ENCODE measurements around the gene LUC7L3. TPM values are rescaled to one million over a fixed set of nuclear protein-coding genes. Genes with fewer than 3 reads are reported as not detected.
A peak's percentile ranks its signal among the peaks of the same experiment; 100 is the strongest.

Gene LUC7L3
- total and polyA plus RNA-seq, 9 donors, result 76.3 to 302 (median 257) TPM

DNA sequence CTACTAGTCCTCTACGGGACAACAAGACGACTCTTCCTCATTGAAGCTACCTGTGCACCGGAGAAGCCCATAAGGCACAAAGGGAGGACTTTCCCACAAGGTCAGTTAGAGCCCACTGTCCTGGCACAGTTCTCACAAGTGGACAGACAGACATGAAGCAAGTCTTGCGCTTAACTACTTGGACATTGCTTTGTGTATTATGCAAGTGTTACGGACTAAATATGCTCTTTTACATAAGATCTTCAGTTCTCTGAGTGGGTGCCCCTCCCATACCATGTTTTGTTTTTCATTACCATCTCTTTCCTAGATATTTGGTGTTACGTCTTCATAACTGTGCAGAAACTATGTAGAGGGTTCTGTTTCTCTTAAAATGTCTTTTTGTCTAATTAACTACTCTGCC is 29.8 kb downstream of the LUC7L3 start:
- Histone ChIP-seq H3K9me3 (replicated peaks; ENCODE audit: control insufficient read depth, low read depth, low read length) (no peaks in the 10 kb centered on the region), H3K27ac (ENCODE audit: low read length) (no peak overlapping the region), H3K36me3 (ENCODE audit: control insufficient read depth, insufficient read depth, low read length) (peaks cover 48% of the 10 kb centered on the region), H3K4me3 (ENCODE audit: low read length) (no peak overlapping the region), H3K4me1 (ENCODE audit: control insufficient read depth, insufficient read depth, low read length) (no peaks in the 10 kb centered on the region), H3K27me3 (ENCODE audit: control insufficient read depth, insufficient read depth, low read length) (no peaks in the 10 kb centered on the region)
- DNase-seq, result no peak
- 85% methylated on average over 2 of the region's 6 CpGs for WGBS (ENCODE audit: insufficient coverage)

DNA sequence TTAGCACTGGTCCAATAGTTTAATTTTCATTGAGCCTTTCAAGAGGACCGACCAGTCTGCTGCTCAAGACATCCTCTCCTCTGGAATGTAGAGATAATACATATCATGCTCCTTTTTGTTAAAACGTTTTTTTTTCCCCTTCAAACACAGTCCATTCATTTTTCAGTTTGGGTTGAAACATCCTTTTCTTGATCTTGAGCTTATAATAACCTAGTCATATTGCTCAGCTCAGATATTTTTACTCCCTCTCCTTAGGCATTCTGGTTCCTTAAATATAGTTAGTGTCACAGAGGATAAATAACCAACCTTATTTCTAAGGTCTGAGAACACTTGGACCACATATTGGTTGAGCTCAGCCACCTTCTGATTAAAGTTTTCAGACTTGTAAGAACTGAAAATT is 35.1 kb downstream of the LUC7L3 start:
- H3K36me3 ChIP-seq (ENCODE audit: control insufficient read depth, insufficient read depth, low read length), result peaks cover 14% of the 10 kb centered on the region

DNA sequence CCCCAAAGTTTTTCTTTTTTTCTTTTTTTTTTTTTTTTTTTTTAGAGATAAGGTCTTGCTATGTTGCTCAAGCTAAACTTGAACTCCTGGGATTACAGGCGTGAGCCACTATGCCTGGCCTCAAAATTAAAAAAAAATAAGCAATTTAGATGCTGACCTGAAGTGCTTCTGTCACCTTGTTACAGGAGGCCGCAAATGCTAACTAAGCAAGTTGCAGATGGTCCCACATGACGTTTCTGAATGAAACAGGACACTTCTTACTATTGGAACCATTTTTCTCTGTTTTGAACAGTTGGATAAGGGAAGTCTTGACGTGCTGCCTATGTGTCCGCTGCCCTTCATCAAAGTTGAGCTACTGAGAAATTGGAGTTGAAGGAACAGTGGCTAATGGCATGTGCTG is 39.1 kb downstream of the LUC7L3 start:
- WGBS (ENCODE audit: insufficient coverage), result 40% methylated on average over 3 of the region's 5 CpGs
- DNase-seq, result no peak

More for the DNA sequence above, 35.1 kb downstream of the LUC7L3 start:
- Histone ChIP-seq H3K4me1 (ENCODE audit: control insufficient read depth, insufficient read depth, low read length) (no peaks in the 10 kb centered on the region), H3K27ac (ENCODE audit: low read length) (no peak overlapping the region), H3K4me3 (ENCODE audit: low read length) (no peak overlapping the region), H3K9me3 (replicated peaks; ENCODE audit: control insufficient read depth, low read depth, low read length) (no peaks in the 10 kb centered on the region), H3K27me3 (ENCODE audit: control insufficient read depth, insufficient read depth, low read length) (no peaks in the 10 kb centered on the region)
- WGBS (ENCODE audit: insufficient coverage), result no CpG with 5 or more reads among the region's 2 CpGs
- DNase-seq, result no peak

GRCh38 chr17:50758989-50759544 is 39.7 kb downstream of the LUC7L3 start:
- 68% methylated on average over 6 of the region's 9 CpGs for WGBS (ENCODE audit: insufficient coverage)
- Histone ChIP-seq H3K27ac (ENCODE audit: low read length) (no peak overlapping the region), H3K4me3 (ENCODE audit: low read length) (no peak overlapping the region), H3K9me3 (replicated peaks; ENCODE audit: control insufficient read depth, low read depth, low read length) (no peaks in the 10 kb centered on the region), H3K36me3 (ENCODE audit: control insufficient read depth, insufficient read depth, low read length) (peaks cover 2% of the 10 kb centered on the region), H3K27me3 (ENCODE audit: control insufficient read depth, insufficient read depth, low read length) (peaks cover 2% of the 10 kb centered on the region), H3K4me1 (ENCODE audit: control insufficient read depth, insufficient read depth, low read length) (peaks cover 5% of the 10 kb centered on the region)
- no peak for DNase-seq

More for the DNA sequence above, 39.1 kb downstream of the LUC7L3 start:
- Histone ChIP-seq H3K4me3 (ENCODE audit: low read length) (no peak overlapping the region), H3K9me3 (replicated peaks; ENCODE audit: control insufficient read depth, low read depth, low read length) (no peaks in the 10 kb centered on the region), H3K27ac (ENCODE audit: low read length) (no peak overlapping the region), H3K27me3 (ENCODE audit: control insufficient read depth, insufficient read depth, low read length) (peaks cover 2% of the 10 kb centered on the region), H3K36me3 (ENCODE audit: control insufficient read depth, insufficient read depth, low read length) (peaks cover 6% of the 10 kb centered on the region), H3K4me1 (ENCODE audit: control insufficient read depth, insufficient read depth, low read length) (peaks cover under 1% of the 10 kb centered on the region)

DNA sequence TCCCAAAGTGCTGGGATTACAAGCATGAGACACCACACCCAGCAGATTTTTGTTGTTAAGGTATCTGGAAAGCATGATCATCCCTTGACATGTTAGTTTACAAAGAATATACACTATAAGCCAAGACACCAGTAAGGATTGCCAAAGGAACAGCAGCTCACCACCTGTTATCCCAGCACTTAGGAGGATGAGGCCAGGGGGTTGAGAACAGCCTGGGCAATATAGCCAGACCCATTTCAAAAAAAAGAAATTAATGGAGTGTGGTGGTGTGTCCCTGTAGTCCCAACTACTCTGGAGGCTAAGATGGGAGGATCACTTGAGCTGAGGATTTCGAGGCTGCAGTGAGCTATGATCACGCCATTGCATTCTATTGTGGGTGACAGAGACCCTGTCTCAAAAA is 42.8 kb downstream of the LUC7L3 start:
- H3K27me3 ChIP-seq (ENCODE audit: control insufficient read depth, insufficient read depth, low read length), result peaks cover 2% of the 10 kb centered on the region
- H3K9me3 ChIP-seq (replicated peaks; ENCODE audit: control insufficient read depth, low read depth, low read length), result no peaks in the 10 kb centered on the region
- WGBS (ENCODE audit: insufficient coverage), result no CpG with 5 or more reads among the region's 2 CpGs

DNA sequence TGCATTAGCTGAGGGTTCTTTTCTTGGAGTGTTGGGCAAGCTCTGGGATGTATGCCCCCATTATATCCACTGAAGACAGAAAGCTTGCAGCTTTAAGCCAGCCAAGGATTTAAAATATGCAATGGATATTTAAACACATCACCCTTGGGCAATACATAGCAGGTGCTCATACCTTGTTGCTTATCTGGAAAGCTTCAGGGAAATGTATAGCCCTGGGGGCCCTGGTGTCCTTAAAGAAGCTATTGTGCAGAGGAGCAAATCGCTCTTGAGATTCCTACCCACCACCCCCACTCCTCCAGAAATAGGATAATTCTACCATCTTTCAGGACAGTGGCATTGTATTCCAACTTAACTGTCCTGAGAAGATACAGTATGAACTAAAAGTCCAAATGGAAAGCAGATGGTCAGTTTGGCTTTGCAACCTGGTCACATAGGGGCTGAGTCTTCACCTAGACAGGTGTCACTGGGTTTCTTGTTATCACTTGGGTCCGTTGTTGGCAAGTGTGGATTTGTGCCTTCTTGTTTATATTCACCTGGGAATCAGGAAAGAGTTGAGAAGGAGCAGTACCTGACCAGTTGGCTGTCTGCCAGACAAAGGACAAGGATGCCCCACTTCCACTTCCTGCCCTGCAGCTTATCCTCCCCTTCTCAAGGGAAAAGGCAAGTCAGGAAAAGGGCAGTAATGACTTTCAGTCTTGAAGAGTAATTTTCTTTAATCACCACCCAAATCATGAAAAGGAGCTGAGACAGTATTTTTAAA is 44.5 kb downstream of the LUC7L3 start:
- WGBS (ENCODE audit: insufficient coverage), result no CpG with 5 or more reads among the region's 2 CpGs
- no peak overlapping the region for H3K4me3 ChIP-seq (ENCODE audit: low read length)

More for the DNA sequence above, 42.8 kb downstream of the LUC7L3 start:
- Histone ChIP-seq H3K36me3 (ENCODE audit: control insufficient read depth, insufficient read depth, low read length) (no peaks in the 10 kb centered on the region), H3K4me3 (ENCODE audit: low read length) (no peak overlapping the region), H3K27ac (ENCODE audit: low read length) (no peak overlapping the region), H3K4me1 (ENCODE audit: control insufficient read depth, insufficient read depth, low read length) (peaks cover 20% of the 10 kb centered on the region)
- no peak for DNase-seq

DNA sequence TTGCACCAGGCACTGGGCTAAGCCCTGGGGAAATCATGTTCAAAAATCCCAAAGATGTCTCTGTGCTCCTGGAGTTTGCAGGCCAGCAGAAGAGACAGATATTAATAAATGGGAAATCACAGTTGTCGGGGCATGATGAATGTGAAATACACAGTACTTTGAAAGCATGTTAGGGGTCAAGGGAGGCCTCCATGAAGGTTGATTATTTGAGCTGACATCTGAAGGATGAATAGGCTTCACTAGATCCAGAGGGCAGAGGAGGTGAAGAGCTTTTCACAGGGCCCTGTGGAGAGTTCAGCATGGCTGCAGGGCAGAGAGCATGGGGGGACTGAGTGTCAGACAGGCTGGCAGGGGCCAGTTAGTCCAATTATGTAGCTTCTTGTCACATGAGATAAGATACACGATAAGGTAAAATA is 45.3 kb downstream of the LUC7L3 start:
- no peaks in the 10 kb centered on the region for H3K9me3 ChIP-seq (replicated peaks; ENCODE audit: control insufficient read depth, low read depth, low read length)
- H3K4me3 ChIP-seq (ENCODE audit: low read length), result no peak overlapping the region
- H3K36me3 ChIP-seq (ENCODE audit: control insufficient read depth, insufficient read depth, low read length), result no peaks in the 10 kb centered on the region
- H3K4me1 ChIP-seq (ENCODE audit: control insufficient read depth, insufficient read depth, low read length), result peaks cover 20% of the 10 kb centered on the region
- 43% methylated on average over 1 of the region's 2 CpGs for WGBS (ENCODE audit: insufficient coverage)
- peaks cover 2% of the 10 kb centered on the region for H3K27me3 ChIP-seq (ENCODE audit: control insufficient read depth, insufficient read depth, low read length)
- no peak for DNase-seq
- no peak overlapping the region for H3K27ac ChIP-seq (ENCODE audit: low read length)

More for the DNA sequence above, 44.5 kb downstream of the LUC7L3 start:
- DNase-seq, result no peak
- Histone ChIP-seq H3K36me3 (ENCODE audit: control insufficient read depth, insufficient read depth, low read length) (no peaks in the 10 kb centered on the region), H3K27me3 (ENCODE audit: control insufficient read depth, insufficient read depth, low read length) (peaks cover 2% of the 10 kb centered on the region), H3K4me1 (ENCODE audit: control insufficient read depth, insufficient read depth, low read length) (peaks cover 20% of the 10 kb centered on the region), H3K9me3 (replicated peaks; ENCODE audit: control insufficient read depth, low read depth, low read length) (no peaks in the 10 kb centered on the region), H3K27ac (ENCODE audit: low read length) (no peak overlapping the region)

- Histone ChIP-seq H3K9me3 (replicated peaks; ENCODE audit: control insufficient read depth, low read depth, low read length) (no peaks in the 10 kb centered on the region), H3K36me3 (ENCODE audit: control insufficient read depth, insufficient read depth, low read length) (no peaks in the 10 kb centered on the region), H3K27ac (ENCODE audit: low read length) (no peak overlapping the region), H3K4me3 (ENCODE audit: low read length) (no peak overlapping the region), H3K27me3 (ENCODE audit: control insufficient read depth, insufficient read depth, low read length) (peaks cover 2% of the 10 kb centered on the region), H3K4me1 (ENCODE audit: control insufficient read depth, insufficient read depth, low read length) (peaks cover 20% of the 10 kb centered on the region)
- peak; percentile 64 for DNase-seq
- WGBS (ENCODE audit: insufficient coverage), result 38% methylated on average over 6 of the region's 9 CpGs
These were observed 46.2 kb downstream of the LUC7L3 start for GRCh38 chr17:50765454-50766221.

GRCh38 chr17:50766222-50767023 is 47.0 kb downstream of the LUC7L3 start:
- H3K27ac ChIP-seq (ENCODE audit: low read length), result no peak overlapping the region
- no peak for DNase-seq
- H3K4me3 ChIP-seq (ENCODE audit: low read length), result no peak overlapping the region
- no peaks in the 10 kb centered on the region for H3K9me3 ChIP-seq (replicated peaks; ENCODE audit: control insufficient read depth, low read depth, low read length)
- peaks cover 20% of the 10 kb centered on the region for H3K4me1 ChIP-seq (ENCODE audit: control insufficient read depth, insufficient read depth, low read length)
- 78% methylated on average over 9 of the region's 10 CpGs for WGBS (ENCODE audit: insufficient coverage)
- H3K27me3 ChIP-seq (ENCODE audit: control insufficient read depth, insufficient read depth, low read length), result peaks cover 2% of the 10 kb centered on the region
- H3K36me3 ChIP-seq (ENCODE audit: control insufficient read depth, insufficient read depth, low read length), result no peaks in the 10 kb centered on the region
